ENCODE results near the gene SMC2.

SMC2 gene

DNA sequence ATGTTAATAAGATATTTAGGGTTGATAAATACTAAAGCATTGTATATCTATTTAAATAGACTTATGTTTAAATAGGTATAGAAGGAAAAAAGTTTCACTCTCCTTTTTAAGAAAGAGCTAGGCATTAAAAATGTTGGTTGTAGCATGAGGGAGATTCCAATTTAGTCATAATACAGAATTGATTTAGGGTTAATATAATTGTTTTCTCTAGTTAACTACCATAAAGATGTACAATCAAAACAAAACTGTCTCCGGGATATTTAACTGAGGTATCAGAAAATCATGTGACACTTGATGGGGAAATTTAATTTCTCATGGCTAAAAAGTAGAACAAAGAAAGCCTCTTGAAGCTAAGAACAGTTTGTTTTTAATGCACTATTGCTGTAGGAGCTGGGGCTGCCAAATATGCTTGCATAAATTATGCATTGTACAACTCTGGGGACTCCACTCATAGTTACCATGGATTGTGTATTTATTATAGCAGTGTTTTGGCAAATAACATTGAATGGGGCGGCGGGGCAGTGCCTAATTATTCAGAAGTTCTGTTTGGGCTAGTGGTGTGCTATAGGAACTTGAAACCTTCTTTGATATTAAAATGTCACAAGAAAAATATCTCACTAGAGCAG lies 44.2 kb downstream of the SMC2 start:
- ATAC-seq (replicated peaks) (no peak), DNase-seq (no peak)
- peaks cover 13% of the 10 kb centered on the region for H3K36me3 Mint-ChIP-seq (ENCODE audit: insufficient read depth)
- no peaks in the 10 kb centered on the region for H3K27me3 Mint-ChIP-seq
- no peaks in the 10 kb centered on the region for H3K9me3 Mint-ChIP-seq
- no peaks in the 10 kb centered on the region for H3K4me1 Mint-ChIP-seq (ENCODE audit: low read depth in 2 of 2)
- H3K27ac Mint-ChIP-seq = no peak overlapping the region
- no peak overlapping the region for H3K4me3 Mint-ChIP-seq

GRCh38 chr9:104142799-104143549 lies 48.9 kb downstream of the SMC2 start:
- ATAC-seq (replicated peaks) (no peak), DNase-seq (no peak)
- Mint-ChIP-seq H3K27me3 (no peaks in the 10 kb centered on the region), H3K4me3 (no peak overlapping the region), H3K4me1 (ENCODE audit: low read depth in 2 of 2) (no peaks in the 10 kb centered on the region), H3K27ac (no peak overlapping the region), H3K9me3 (no peaks in the 10 kb centered on the region), H3K36me3 (ENCODE audit: insufficient read depth) (no peaks in the 10 kb centered on the region)

DNA sequence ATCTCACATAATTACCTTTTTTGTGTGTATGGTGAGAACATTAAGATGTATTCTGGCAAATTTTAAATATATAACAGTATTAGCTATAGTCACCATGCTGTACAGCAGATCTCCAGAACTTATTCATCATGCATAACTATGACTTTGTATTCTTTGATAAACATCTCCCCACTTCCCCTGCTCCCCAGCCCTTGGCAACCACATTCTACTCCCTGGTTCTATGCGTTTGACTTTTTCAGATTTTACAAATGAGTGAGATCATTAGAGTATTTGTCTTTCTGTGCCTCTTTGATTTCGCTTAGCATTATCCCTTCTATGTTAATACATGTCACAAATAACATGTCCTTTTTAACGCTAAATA lies 49.4 kb downstream of the SMC2 start:
- no peaks in the 10 kb centered on the region for H3K36me3 Mint-ChIP-seq (ENCODE audit: insufficient read depth)
- H3K27ac Mint-ChIP-seq = no peak overlapping the region
- DNase-seq (no peak), ATAC-seq (replicated peaks) (no peak)
- no peaks in the 10 kb centered on the region for H3K27me3 Mint-ChIP-seq
- no peak overlapping the region for H3K4me3 Mint-ChIP-seq
- no peaks in the 10 kb centered on the region for H3K9me3 Mint-ChIP-seq
- H3K4me1 Mint-ChIP-seq (ENCODE audit: low read depth in 2 of 2) = no peaks in the 10 kb centered on the region

- DNase-seq = no peak
- no peaks in the 10 kb centered on the region for H3K27me3 Mint-ChIP-seq
- no peak overlapping the region for H3K27ac Mint-ChIP-seq
- ATAC-seq (replicated peaks) = no peak
- no peaks in the 10 kb centered on the region for H3K4me1 Mint-ChIP-seq (ENCODE audit: low read depth in 2 of 2)
- no peaks in the 10 kb centered on the region for H3K36me3 Mint-ChIP-seq (ENCODE audit: insufficient read depth)
- no peak overlapping the region for H3K4me3 Mint-ChIP-seq
- H3K9me3 Mint-ChIP-seq = no peaks in the 10 kb centered on the region
Measured at GRCh38 chr9:104144336-104144735, 50.2 kb downstream of the SMC2 start.

DNA sequence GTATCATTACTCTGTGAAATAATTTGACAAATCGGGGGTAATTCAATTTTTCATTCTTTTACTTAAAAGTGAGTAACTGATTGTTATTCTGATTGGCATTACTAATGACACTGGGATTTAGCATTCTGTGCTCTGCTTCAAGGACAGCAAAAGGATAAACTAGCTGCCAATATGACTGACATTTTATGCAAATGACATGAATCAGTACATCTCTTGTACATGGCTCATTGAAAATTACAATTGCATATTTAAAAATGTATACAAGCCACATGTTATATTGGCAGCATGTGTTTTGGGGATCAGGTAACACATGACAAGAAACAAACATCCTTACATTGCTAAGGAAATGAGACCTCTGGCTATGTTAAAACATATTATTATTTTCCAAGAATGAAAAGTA lies 79.0 kb downstream of the SMC2 start:
- H3K27me3 Mint-ChIP-seq = no peaks in the 10 kb centered on the region
- ATAC-seq (replicated peaks) (no peak), DNase-seq (no peak)
- no peak overlapping the region for H3K27ac Mint-ChIP-seq
- no peak overlapping the region for H3K4me3 Mint-ChIP-seq
- H3K36me3 Mint-ChIP-seq (ENCODE audit: insufficient read depth) = no peaks in the 10 kb centered on the region
- no peaks in the 10 kb centered on the region for H3K4me1 Mint-ChIP-seq (ENCODE audit: low read depth in 2 of 2)
- H3K9me3 Mint-ChIP-seq = no peaks in the 10 kb centered on the region

DNA sequence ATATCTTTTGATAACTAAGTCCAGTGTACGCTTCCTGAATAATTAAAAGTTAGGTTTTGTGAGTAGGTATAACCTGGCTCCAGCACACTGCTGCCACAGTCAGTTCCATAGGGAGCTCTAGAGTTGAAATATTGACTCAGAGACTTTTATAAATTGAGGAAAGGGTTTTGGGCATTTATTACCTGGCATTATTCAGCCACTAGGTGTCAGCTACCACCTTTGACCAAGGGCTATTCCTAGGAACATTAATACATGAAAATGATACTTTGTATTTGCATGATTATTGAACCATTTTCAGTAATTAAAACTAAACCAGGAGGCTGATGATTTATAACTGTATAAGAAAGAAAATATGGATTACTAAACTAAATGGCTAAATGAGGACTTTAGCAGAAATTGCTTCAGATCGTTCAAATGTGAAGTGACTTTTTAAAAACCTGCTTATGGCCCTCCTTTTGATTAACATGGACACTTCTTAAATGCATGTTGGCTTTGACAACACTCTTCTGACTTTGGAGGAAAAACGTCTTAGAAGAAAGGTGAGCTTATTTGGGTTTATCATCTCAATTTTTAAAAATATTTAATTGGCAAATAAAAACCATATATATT lies 83.0 kb downstream of the SMC2 start:
- H3K27ac Mint-ChIP-seq = no peak overlapping the region
- no peaks in the 10 kb centered on the region for H3K9me3 Mint-ChIP-seq
- ATAC-seq (replicated peaks) (no peak), DNase-seq (no peak)
- no peaks in the 10 kb centered on the region for H3K4me1 Mint-ChIP-seq (ENCODE audit: low read depth in 2 of 2)
- H3K36me3 Mint-ChIP-seq (ENCODE audit: insufficient read depth) = no peaks in the 10 kb centered on the region
- H3K4me3 Mint-ChIP-seq = no peak overlapping the region
- H3K27me3 Mint-ChIP-seq = no peaks in the 10 kb centered on the region

DNA sequence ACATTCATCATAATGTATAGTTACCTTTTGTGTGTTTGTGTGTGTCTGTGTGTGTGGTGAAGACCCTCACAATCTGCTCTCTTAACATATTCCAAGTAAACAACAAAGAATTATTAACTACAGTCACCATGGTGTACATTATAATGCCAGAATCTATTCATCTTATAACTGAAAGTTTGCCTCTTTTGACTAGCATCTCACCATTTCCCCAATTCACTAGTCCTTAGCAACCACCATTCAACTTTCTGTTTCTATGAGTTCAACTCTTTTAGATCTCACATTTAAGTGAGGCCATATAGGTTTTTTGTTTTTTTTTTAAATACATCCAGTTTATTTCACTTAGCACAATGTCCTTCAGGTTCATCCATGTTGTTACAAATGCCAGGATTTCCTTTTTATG lies 83.6 kb downstream of the SMC2 start:
- DNase-seq (no peak), ATAC-seq (replicated peaks) (no peak)
- H3K9me3 Mint-ChIP-seq = no peaks in the 10 kb centered on the region
- no peak overlapping the region for H3K4me3 Mint-ChIP-seq
- no peaks in the 10 kb centered on the region for H3K36me3 Mint-ChIP-seq (ENCODE audit: insufficient read depth)
- no peak overlapping the region for H3K27ac Mint-ChIP-seq
- H3K4me1 Mint-ChIP-seq (ENCODE audit: low read depth in 2 of 2) = no peaks in the 10 kb centered on the region
- no peaks in the 10 kb centered on the region for H3K27me3 Mint-ChIP-seq

Data from effector memory CD8-positive, alpha-beta T cell (primary cell).